K562 (cell line): ENCODE results near the gene NPFF. TPM values are rescaled to one million over a fixed set of nuclear protein-coding genes. Genes with fewer than 3 reads are reported as not detected.
A peak's percentile ranks its signal among the peaks of the same experiment; 100 is the strongest.

ENCODE experiments used
- ATAC-seq: fragments of 200-7000 bp; cut with Tn5 transposase; 3 replicates; pipeline ENCODE4 v1.9.1; 2020; ENCODE audit warnings: moderate library complexity
- BruUV-seq: library from RNA; stranded (reverse); fragments of 400-500 nt; replicated peaks from 2 replicates; lab custom pipeline; 2021; lab: Mats Ljungman, UMichigan
- CTCF ChIA-PET: fragments of 300-600 bp; formaldehyde crosslinking; extraction: SDS; loops from one replicate; lab custom pipeline; 2021; ENCODE audit warnings: low intra/inter-chr PET ratio; lab: Yijun Ruan, JAX
- POLR2A ChIA-PET: fragments of 300-600, 350-650 bp; sonication (Branson Sonifier 250); formaldehyde crosslinking; extraction: SDS; loops from one replicate; lab custom pipeline; 2021; ENCODE audit warnings: antibody characterized with exemption, inconsistent platforms; lab: Yijun Ruan, JAX
- DNase-seq, 4 experiments: peaks; one replicate each; pipeline versions ENCODE4 v3.0.0 to v3.0.0-alpha.2; 2011 to 2018; ENCODE audit warnings: low spot score in 3 of 4, mixed read lengths in 3 of 4; ENCODE audit errors: extremely low read depth in 1 of 4
- FAIRE-seq: peaks from 2 replicates; lab custom pipeline; 2011; peaks lifted over from hg19 to GRCh38; lab: Jason Lieb, UNC
- H2AFZ ChIP-seq: 2 replicates; pipeline ENCODE4 v1.6.0; 2011; ENCODE audit warnings: low read depth, low read length, control low read depth, inconsistent platforms
- H3K27ac ChIP-seq: fragments of 200-600 bp; 3 replicates; pipeline ENCODE4 v1.8.0; 2011; ENCODE audit warnings: low read depth, mild to moderate bottlenecking, control low read depth, inconsistent platforms, low read length, moderate library complexity, mixed read lengths; ENCODE audit errors: extremely low read depth
- H3K27me3 ChIP-seq, 2 experiments: fragments of 300-600 bp in 1 of 2; 2 replicates in 1 of 2; 3 replicates in 1 of 2; pipeline versions ENCODE4 v1.6.0 to v1.8.0; 2011; ENCODE audit warnings: inconsistent platforms in 2 of 2, low read length in 2 of 2, mild to moderate bottlenecking in 1 of 2, mixed read lengths in 1 of 2, moderate library complexity in 1 of 2; ENCODE audit not compliant: control insufficient read depth in 2 of 2, insufficient read depth in 2 of 2
- H3K36me3 ChIP-seq: fragments of 300-600 bp; 3 replicates; pipeline ENCODE4 v1.8.0; 2011; ENCODE audit warnings: mild to moderate bottlenecking, low read length, inconsistent platforms; ENCODE audit not compliant: control insufficient read depth, insufficient read depth
- H3K4me1 ChIP-seq, 2 experiments: fragments of 200-600 bp in 1 of 2; replicated peaks in 1 of 2; 2 replicates in 1 of 2; 3 replicates in 1 of 2; pipeline versions ENCODE4 v1.5.1 to v1.8.0; 2011; ENCODE audit warnings: inconsistent platforms in 2 of 2, low read length in 2 of 2, mild to moderate bottlenecking in 1 of 2, mixed read lengths in 1 of 2, moderate library complexity in 1 of 2; ENCODE audit not compliant: control insufficient read depth in 2 of 2, insufficient read depth in 2 of 2
- H3K4me2 ChIP-seq: 2 replicates; pipeline ENCODE4 v1.6.1; 2011; ENCODE audit warnings: low read length, control low read depth, inconsistent platforms, mixed read lengths; ENCODE audit not compliant: insufficient read depth
- H3K4me3 ChIP-seq: fragments of 200-600 bp; sonication (generic), shearing (Covaris generic); 2 replicates; pipeline ENCODE4 v1.5.1; 2016; ENCODE audit warnings: control low read depth, inconsistent platforms
- H3K79me2 ChIP-seq: fragments of 200-600 bp; 3 replicates; pipeline ENCODE4 v1.8.0; 2011; ENCODE audit warnings: low read length, inconsistent platforms; ENCODE audit not compliant: control insufficient read depth, insufficient read depth
- H3K9ac ChIP-seq, 2 experiments: 2 replicates each; pipeline versions ENCODE4 v1.6.0 to v1.6.1; 2011; ENCODE audit warnings: low read depth in 2 of 2, low read length in 2 of 2, control low read depth in 1 of 2, inconsistent platforms in 1 of 2, mild to moderate bottlenecking in 1 of 2, mixed read lengths in 1 of 2; ENCODE audit not compliant: insufficient read depth in 1 of 2
- H3K9me1 ChIP-seq: one replicate; pipeline ENCODE4 v1.6.0; 2011; ENCODE audit warnings: inconsistent platforms, mild to moderate bottlenecking, low read length, moderate library complexity; ENCODE audit not compliant: control insufficient read depth, insufficient read depth
- H3K9me3 ChIP-seq: replicated peaks from 2 replicates; pipeline ENCODE4 v1.5.1; 2011; ENCODE audit warnings: low read depth, low read length, inconsistent platforms; ENCODE audit not compliant: control insufficient read depth, insufficient read depth
- H4K20me1 ChIP-seq: replicated peaks from 2 replicates; pipeline ENCODE4 v1.6.1; 2011; ENCODE audit warnings: low read length, inconsistent platforms, mixed read lengths; ENCODE audit not compliant: control insufficient read depth, insufficient read depth
- FOXP4 ChIP-seq: sonication (generic); formaldehyde crosslinking; IDR thresholded peaks from 2 replicates; pipeline ENCODE4 v1.8.0; 2022; ENCODE audit warnings: mild to moderate bottlenecking, missing genetic modification reagents, borderline replicate concordance
- NR2C2 ChIP-seq, 2 experiments: fragments of 200-800 bp in 1 of 2; sonication (Bioruptor generic) in 1 of 2; sonication (generic) in 1 of 2; formaldehyde crosslinking in 1 of 2; IDR thresholded peaks; 2 replicates each; pipeline versions ENCODE4 v1.6.1 to v1.8.0; 2016 to 2022; ENCODE audit warnings: mild to moderate bottlenecking in 1 of 2, missing compliant biosample characterization in 1 of 2, missing genetic modification characterization in 1 of 2, missing genetic modification reagents in 1 of 2
- SIRT6 ChIP-seq: IDR thresholded peaks from one replicate; pipeline ENCODE4 v1.6.1; 2012; ENCODE audit warnings: low read depth, mild to moderate bottlenecking, control low read depth, inconsistent platforms, low read length, moderate library complexity
- ZNF140 ChIP-seq: fragments of 250-450 bp; sonication (Bioruptor Pico); IDR thresholded peaks from 2 replicates; pipeline ENCODE4 v1.8.0; 2021; ENCODE audit warnings: moderate library complexity, mild to moderate bottlenecking, inconsistent platforms
- WGBS: fragments of 100-300 bp; shearing (Covaris generic); methylation state at CpG from one replicate; pipeline ENCODE4 v1.1.6; 2016; ENCODE audit warnings: low coverage, mixed read lengths; ENCODE audit not compliant: insufficient coverage; ENCODE audit errors: missing lambda C conversion rate; 5-methylcytosine and 5-hydroxymethylcytosine counted together
- in situ Hi-C: fragments of 300-500 bp; cut with MboI; formaldehyde crosslinking; loops from 4 replicates; pipeline ENCODE4 v1.15.0; 2018; ENCODE audit warnings: inconsistent platforms, mixed read lengths
- intact Hi-C: fragments of 100-400 bp; cut with micrococcal nuclease; formaldehyde crosslinking; loops from 2 replicates; pipeline ENCODE4 v1.14.2; 2022
- polyA plus RNA-seq, 8 experiments: library from polyadenylated mRNA; depleted of rRNA in 4 of 8; stranded (reverse) in 5 of 8; unstranded in 3 of 8; fragments of >200 nt; fragmentation: Nextera tagmentation in 2 of 8; fragmentation: Illumina TruSeq in 1 of 8; extraction: Ambion mirVana in 2 of 8; extraction: Trizol in 1 of 8; gene quantifications; 2 replicates each; pipeline versions ENCODE4 v1.2.1 to v1.2.3, GENCODE V29; 2011 to 2014; ENCODE audit warnings: inconsistent platforms in 1 of 8, missing spikeins in 1 of 8
- total RNA-seq, 7 experiments: library from RNA; depleted of rRNA in 6 of 7; stranded (reverse); fragments of >200 nt in 6 of 7; fragmentation: Illumina TruSeq in 2 of 7; extraction: Trizol in 2 of 7; gene quantifications; 2 replicates each; pipeline versions ENCODE4 v1.2.1 to v1.2.3, GENCODE V29; 2011 to 2021; ENCODE audit warnings: low replicate concordance in 1 of 7

Gene NPFF
- total and polyA plus RNA-seq, 9 of the 15 experiments (the other 6 are each of a cell fraction or from before 2014, with no cell fraction given) = 0.15 to 1.2 (median 0.55) TPM; not detected in 6

- CTCF ChIA-PET = no interaction called here
- H3K27me3 ChIP-seq = no peaks in the 10 kb centered on the region
- no peak for FAIRE-seq
- TF ChIP-seq FOXP4 (CRISPR knock-in tag) (no peak), SIRT6 (peak; percentile 37), NR2C2 (CRISPR knock-in tag; IDR thresholded peaks at IDR 0.05) (no peak), NR2C2 (tag; IDR thresholded peaks at IDR 0.05) (no peak), ZNF140 (CRISPR knock-in tag) (no peak)
- H3K4me2 ChIP-seq = no peak overlapping the region
- BruUV-seq = no TSS peak
- intact Hi-C loops = no loop called here
- WGBS = 74% methylated on average over 10 of the region's 10 CpGs
- peaks cover 73% of the 10 kb centered on the region for H3K36me3 ChIP-seq
- ATAC-seq = no peak
- no peak overlapping the region for H3K4me3 ChIP-seq
- H4K20me1 ChIP-seq = peaks cover 8% of the 10 kb centered on the region
- H2AFZ ChIP-seq = no peak overlapping the region
- in situ Hi-C loops = no loop called here
- POLR2A ChIA-PET = interaction anchor here (1.0 to 7.1 kb wide), 5 partner anchors 9 to 16 kb away, joined by 4 to 99 read pairs (median 5); partner anchors contain the start of genes MAP3K12 and TARBP2
- H3K79me2 ChIP-seq = 0 out of 3 replicates have a peak, but pooled peaks cover 3% of the 10 kb centered on the region
- peaks cover 3% of the 10 kb centered on the region for H3K9me1 ChIP-seq
- DNase-seq = no peak
- no peaks in the 10 kb centered on the region for H3K9me3 ChIP-seq
- no peak overlapping the region for H3K27ac ChIP-seq
- H3K9ac ChIP-seq = no peak overlapping the region; a peak in 1 of 4 replicates
- peaks cover 0 to 11% of the 10 kb centered on the region in 2 experiments; a peak in 2 of 5 replicates for H3K4me1 ChIP-seq
These were observed 22.4 kb downstream of the NPFF start for GRCh38 chr12:53484686-53485575.
